Sigmoid colon (tissue), 7 donors: ENCODE results near the gene DEF6. TPM values are rescaled to one million over a fixed set of nuclear protein-coding genes. Genes with fewer than 3 reads are reported as not detected.
A peak's percentile ranks its signal among the peaks of the same experiment; 100 is the strongest.

Experiments used
- DNase-seq: peaks from one replicate; pipeline ENCODE4 v3.0.0-alpha.2; 2019
- H3K27ac ChIP-seq, 4 donors: fragments of 200-600 bp; sonication (generic); one replicate each; pipeline ENCODE4 v1.5.1; 2016 to 2019; ENCODE audit warnings: mild to moderate bottlenecking in 1 of 4
- H3K27me3 ChIP-seq, 3 donors: fragments of 200-600 bp; sonication (generic); one replicate each; pipeline ENCODE4 v1.5.1; 2019; ENCODE audit warnings: mild to moderate bottlenecking in 1 of 3
- H3K36me3 ChIP-seq, 4 donors: fragments of 200-600 bp; sonication (generic); one replicate each; pipeline ENCODE4 v1.5.1; 2016 to 2019
- H3K4me1 ChIP-seq, 4 donors: fragments of 200-600 bp; sonication (generic); one replicate each; pipeline ENCODE4 v1.5.1; 2017 to 2019
- H3K4me3 ChIP-seq, 4 donors: fragments of 200-600 bp; sonication (generic); one replicate each; pipeline ENCODE4 v1.5.1; 2017 to 2019; ENCODE audit warnings: mild to moderate bottlenecking in 2 of 4, moderate library complexity in 1 of 4
- H3K9me3 ChIP-seq, 4 donors: fragments of 200-600 bp in 3 of 4; sonication (generic) in 3 of 4; one replicate each; pipeline versions ENCODE4 v1.5.1 to v1.6.1; 2013 to 2019
- EP300 ChIP-seq, 4 donors: sonication (generic); formaldehyde crosslinking; IDR thresholded peaks; one replicate each; pipeline ENCODE4 v1.6.1; 2017; ENCODE audit warnings: antibody characterized with exemption in 4 of 4
- POLR2A ChIP-seq, 2 donors: fragments of 450-650 bp; IDR thresholded peaks; one replicate each; pipeline ENCODE4 v1.6.1; 2016; ENCODE audit warnings: antibody characterized with exemption in 2 of 2, mild to moderate bottlenecking in 2 of 2, moderate library complexity in 2 of 2
- POLR2AphosphoS5 ChIP-seq, 4 donors: sonication (generic); formaldehyde crosslinking; IDR thresholded peaks; one replicate each; pipeline ENCODE4 v1.6.1; 2017; ENCODE audit warnings: antibody characterized with exemption in 4 of 4
- WGBS, 2 donors: extraction: QIAGEN DNeasy Blood & Tissue Kit; methylation state at CpG; one replicate each; pipeline ENCODE4 v1.1.7; 2013; 5-methylcytosine and 5-hydroxymethylcytosine counted together
- intact Hi-C: fragments of 100-400 bp; cut with DNase I; formaldehyde crosslinking; loops from one replicate; pipeline ENCODE4 v1.15.1; 2023
- polyA plus RNA-seq, 3 donors: library from polyadenylated mRNA; stranded (reverse); fragments of 200-250 nt; gene quantifications; one replicate each; pipeline ENCODE4 v1.2.3, GENCODE V29; 2013
- total RNA-seq, 4 donors: library from RNA; depleted of rRNA; stranded (reverse); fragments of >200 nt; gene quantifications; one replicate each; pipeline ENCODE4 v1.1.0, GENCODE V29; 2016
- TF ChIP-seq, protein P1 (sequence below), 4 experiments: fragments of 450-650 bp in 3 of 4; fragments of 200-600 bp in 1 of 4; IDR thresholded peaks; one replicate each; pipeline ENCODE4 v1.5.1; 2016 to 2019; ENCODE audit warnings: antibody characterized with exemption in 4 of 4, mild to moderate bottlenecking in 3 of 4, moderate library complexity in 2 of 4
- donor health status: healthy with polysubstance abuse.
- donor health status: Bipolar disorder and iron deficiency.
- donor health status: healthy.

The DEF6 gene
- total and polyA plus RNA-seq, 7 donors: 1.4 to 30.1 (median 4.2) TPM

- 52 to 62% methylated on average over 7 of the region's 7 CpGs for WGBS, 2 donors
- H3K9me3 ChIP-seq: no peaks in the 10 kb centered on the region
- no peak for DNase-seq
- H3K27ac ChIP-seq: peak overlapping the region; percentile 92 to 99 (median 98)
- no peaks in the 10 kb centered on the region for H3K27me3 ChIP-seq
- H3K4me3 ChIP-seq: peak overlapping the region; percentile 89 to 98 (median 96)
- peaks cover 0 to 37% (median 20%) of the 10 kb centered on the region in 4 donors for H3K4me1 ChIP-seq
- intact Hi-C loops: no loop called here
- TF ChIP-seq, protein P1, sequence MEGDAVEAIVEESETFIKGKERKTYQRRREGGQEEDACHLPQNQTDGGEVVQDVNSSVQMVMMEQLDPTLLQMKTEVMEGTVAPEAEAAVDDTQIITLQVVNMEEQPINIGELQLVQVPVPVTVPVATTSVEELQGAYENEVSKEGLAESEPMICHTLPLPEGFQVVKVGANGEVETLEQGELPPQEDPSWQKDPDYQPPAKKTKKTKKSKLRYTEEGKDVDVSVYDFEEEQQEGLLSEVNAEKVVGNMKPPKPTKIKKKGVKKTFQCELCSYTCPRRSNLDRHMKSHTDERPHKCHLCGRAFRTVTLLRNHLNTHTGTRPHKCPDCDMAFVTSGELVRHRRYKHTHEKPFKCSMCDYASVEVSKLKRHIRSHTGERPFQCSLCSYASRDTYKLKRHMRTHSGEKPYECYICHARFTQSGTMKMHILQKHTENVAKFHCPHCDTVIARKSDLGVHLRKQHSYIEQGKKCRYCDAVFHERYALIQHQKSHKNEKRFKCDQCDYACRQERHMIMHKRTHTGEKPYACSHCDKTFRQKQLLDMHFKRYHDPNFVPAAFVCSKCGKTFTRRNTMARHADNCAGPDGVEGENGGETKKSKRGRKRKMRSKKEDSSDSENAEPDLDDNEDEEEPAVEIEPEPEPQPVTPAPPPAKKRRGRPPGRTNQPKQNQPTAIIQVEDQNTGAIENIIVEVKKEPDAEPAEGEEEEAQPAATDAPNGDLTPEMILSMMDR (IDR thresholded peaks at IDR 0.05): no peak
- TF ChIP-seq EP300 (IDR thresholded peaks at IDR 0.05): no peak
- TF ChIP-seq POLR2AphosphoS5 (IDR thresholded peaks at IDR 0.05): no peak
- no peak for TF ChIP-seq POLR2A (IDR thresholded peaks at IDR 0.05)
- no peaks in the 10 kb centered on the region for H3K36me3 ChIP-seq
Measured at GRCh38 chr6:35258336-35258735, 39.3 kb upstream of the DEF6 start.

DNA sequence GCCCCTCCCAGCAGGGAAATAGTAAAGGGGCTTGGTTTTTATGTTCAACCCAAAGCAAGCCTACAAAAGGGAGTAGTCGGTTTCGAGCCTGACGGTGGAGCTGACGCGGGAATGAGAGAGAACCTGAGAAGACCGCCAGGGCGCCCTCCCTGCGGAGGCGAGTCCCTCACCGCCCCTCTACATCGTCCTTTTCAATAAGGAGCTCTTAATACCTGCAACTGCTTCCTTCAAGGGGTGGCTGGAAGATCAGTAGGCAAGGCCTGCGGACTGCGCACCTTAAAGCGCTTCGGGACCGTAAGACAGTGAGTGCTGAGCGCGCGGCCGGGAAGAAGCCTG, 38.8 kb upstream of the DEF6 start:
- Histone ChIP-seq H3K4me1 (peaks cover 0 to 36% (median 20%) of the 10 kb centered on the region in 4 donors), H3K9me3 (no peaks in the 10 kb centered on the region), H3K36me3 (no peaks in the 10 kb centered on the region), H3K27me3 (no peaks in the 10 kb centered on the region), H3K27ac (peak overlapping the region; percentile 92 to 99 (median 98)), H3K4me3 (peak overlapping the region; percentile 89 to 98 (median 96))
- peak; percentile 76 for DNase-seq
- TF ChIP-seq POLR2AphosphoS5 (IDR thresholded peaks at IDR 0.05): no peak
- intact Hi-C loops: no loop called here
- 0 to 1% methylated on average over 20 of the region's 20 CpGs for WGBS, 2 donors

DNA sequence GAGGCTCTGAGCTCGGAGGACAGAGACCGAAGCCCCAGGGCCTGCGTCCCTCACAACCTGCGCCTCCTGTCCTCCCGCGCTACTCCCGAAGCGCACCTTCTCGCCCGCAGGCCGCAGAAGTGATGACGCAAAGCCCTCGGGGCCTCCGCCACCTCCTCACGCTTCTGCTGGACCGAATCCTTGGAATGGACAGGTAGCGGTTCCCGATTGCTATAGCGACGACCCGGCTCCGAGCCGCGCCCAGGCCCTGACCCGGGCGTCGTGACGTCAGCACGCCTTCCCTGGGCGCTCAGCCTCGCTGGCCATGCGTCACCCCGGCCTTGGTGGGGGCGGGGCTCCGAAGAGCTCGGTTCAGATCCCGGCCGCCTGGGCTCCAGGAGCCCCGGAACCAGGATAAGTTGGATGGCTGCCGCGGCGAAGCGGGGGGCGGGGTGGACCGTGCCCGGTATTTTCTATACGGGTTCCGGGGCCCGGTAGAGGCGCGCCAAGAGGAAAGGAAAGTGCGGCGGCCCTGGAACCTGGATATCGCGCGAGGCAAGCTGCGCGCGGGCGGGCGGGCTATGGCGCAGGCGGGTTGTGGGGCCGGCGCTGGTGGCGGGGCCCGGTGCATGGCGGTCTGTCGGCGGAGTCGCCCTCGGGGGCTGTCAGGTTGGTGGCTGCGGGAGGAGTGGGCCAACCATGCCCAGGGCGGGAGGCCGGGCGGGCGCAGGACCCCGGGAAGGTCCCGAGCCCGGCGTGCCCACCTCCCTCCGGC, 38.2 kb upstream of the DEF6 start, which contains the start of gene ZNF76:
TSS of gene ZNF76 (plus strand) at position 542 of the 754 bp plus-strand sequence. CDS start 21,417 bp downstream, outside the sequence.
- H3K4me3 ChIP-seq: peak within 1 kb of the TSS; percentile 89 to 98 (median 96)
- H3K27me3 ChIP-seq: no peaks in the 10 kb centered on the region
- no peaks in the 10 kb centered on the region for H3K36me3 ChIP-seq
- no peaks in the 10 kb centered on the region for H3K9me3 ChIP-seq
- intact Hi-C loops: no loop called here
- TF ChIP-seq POLR2A (IDR thresholded peaks at IDR 0.05) (peak; percentile 34 to 50), EP300 (IDR thresholded peaks at IDR 0.05) (peak in 2 of 4 donors; percentile 76 to 87), POLR2AphosphoS5 (IDR thresholded peaks at IDR 0.05) (peak; percentile 94 to 96 (median 94))
- TF ChIP-seq, protein P1 (IDR thresholded peaks at IDR 0.05): peak in 1 of 4 experiments; percentile 37
- H3K4me1 ChIP-seq: peaks cover 0 to 38% (median 20%) of the 10 kb centered on the region in 4 donors
- 0% methylated on average over 82 of the region's 82 CpGs for WGBS, 2 donors
- H3K27ac ChIP-seq: peak within 1 kb of the TSS; percentile 92 to 99 (median 98)
- DNase-seq: peak; percentile 99

- 4 to 10% methylated on average over 23 of the region's 23 CpGs for WGBS, 2 donors
- peak overlapping the region; percentile 92 to 99 (median 98) for H3K27ac ChIP-seq
- no peaks in the 10 kb centered on the region for H3K27me3 ChIP-seq
- peaks cover 0 to 40% (median 20%) of the 10 kb centered on the region in 4 donors for H3K4me1 ChIP-seq
- peak overlapping the region; percentile 89 to 98 (median 96) for H3K4me3 ChIP-seq
- DNase-seq: peak; percentile 87
- no peaks in the 10 kb centered on the region for H3K36me3 ChIP-seq
- TF ChIP-seq, protein P1 (IDR thresholded peaks at IDR 0.05): no peak
- TF ChIP-seq EP300 (IDR thresholded peaks at IDR 0.05): no peak
- no peak for TF ChIP-seq POLR2A (IDR thresholded peaks at IDR 0.05)
- TF ChIP-seq POLR2AphosphoS5 (IDR thresholded peaks at IDR 0.05): no peak
- intact Hi-C loops: no loop called here
- no peaks in the 10 kb centered on the region for H3K9me3 ChIP-seq
Measured at GRCh38 chr6:35259948-35260590, 37.5 kb upstream of the DEF6 start.
